A172 (cell line): ENCODE results near the gene MPHOSPH6. TPM values are rescaled to one million over a fixed set of nuclear protein-coding genes. Genes with fewer than 3 reads are reported as not detected.
"Not testable (repeated sequence)": the region's sequence is repeated elsewhere in the genome, so short reads cannot be mapped to it uniquely, and the experiment has no call there.

Source experiments
- DNase-seq: peaks from one replicate; pipeline ENCODE4 v3.0.0-alpha.2; 2015; ENCODE audit warnings: low spot score
- total RNA-seq: library from RNA; depleted of rRNA; stranded (reverse); fragments of >200 nt; shearing (Covaris generic); gene quantifications from 2 replicates; pipeline ENCODE4 v1.2.3, GENCODE V29; 2014; rRNA removed

MPHOSPH6 gene
- total RNA-seq, 1 experiment from 2014 or later = 115 TPM

DNA sequence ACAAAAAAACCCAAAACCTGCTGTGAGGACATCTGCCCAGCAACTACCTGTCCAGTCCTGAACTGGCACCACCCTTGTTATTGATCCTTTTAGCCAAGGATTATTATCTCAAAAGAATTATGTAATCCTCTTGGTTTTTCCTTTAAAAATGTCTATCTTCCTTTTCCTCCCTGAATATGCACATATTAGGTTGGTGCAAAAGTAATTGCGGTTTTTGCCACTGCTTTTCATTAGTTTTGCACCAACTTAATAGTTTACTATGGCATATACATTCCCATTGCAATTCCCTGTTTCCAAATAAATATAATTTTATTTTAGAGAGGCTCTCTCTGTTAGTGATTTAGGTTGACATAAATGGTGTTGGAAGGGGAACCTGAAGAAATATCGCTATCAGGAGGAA is 51.3 kb downstream of the MPHOSPH6 start:
- no peak for DNase-seq

DNA sequence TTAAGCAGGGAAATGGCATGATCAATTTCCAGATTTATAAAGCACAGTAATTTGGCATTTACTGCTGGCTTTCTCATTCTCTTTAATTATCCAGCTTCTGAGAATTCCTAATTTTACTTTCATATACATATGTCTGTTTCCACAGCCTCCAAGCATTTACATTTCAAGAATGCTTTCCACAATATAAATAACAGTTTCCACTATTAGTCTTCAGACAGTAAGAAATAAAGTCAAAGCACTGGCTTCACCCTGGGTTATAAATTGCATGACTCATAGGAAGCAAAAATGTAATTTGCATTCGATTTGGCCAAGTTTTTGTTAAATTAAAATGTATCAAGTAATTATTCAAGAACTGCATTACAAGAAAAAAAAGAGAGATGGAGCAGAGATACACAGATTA is 53.5 kb downstream of the MPHOSPH6 start:
- DNase-seq = no peak

DNA sequence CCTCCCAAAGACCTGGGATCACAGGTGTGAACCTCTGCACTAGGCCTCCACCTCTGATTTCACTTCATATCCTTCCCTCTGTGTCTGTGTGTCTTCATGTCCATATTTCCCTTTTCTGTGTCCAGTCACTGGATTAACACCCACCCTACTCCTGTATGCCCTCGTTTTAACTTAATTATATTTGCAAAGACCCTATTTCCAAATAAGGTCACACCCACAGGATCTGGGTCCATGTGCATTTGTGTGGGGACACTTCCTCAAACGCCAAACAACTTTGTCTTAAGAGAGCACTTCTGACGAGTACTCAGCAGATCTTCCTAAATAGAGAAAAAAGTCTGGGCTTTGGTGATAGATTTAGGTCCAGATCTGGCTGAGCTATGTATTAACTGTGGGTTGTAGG is 56.3 kb downstream of the MPHOSPH6 start:
- no peak for DNase-seq

DNA sequence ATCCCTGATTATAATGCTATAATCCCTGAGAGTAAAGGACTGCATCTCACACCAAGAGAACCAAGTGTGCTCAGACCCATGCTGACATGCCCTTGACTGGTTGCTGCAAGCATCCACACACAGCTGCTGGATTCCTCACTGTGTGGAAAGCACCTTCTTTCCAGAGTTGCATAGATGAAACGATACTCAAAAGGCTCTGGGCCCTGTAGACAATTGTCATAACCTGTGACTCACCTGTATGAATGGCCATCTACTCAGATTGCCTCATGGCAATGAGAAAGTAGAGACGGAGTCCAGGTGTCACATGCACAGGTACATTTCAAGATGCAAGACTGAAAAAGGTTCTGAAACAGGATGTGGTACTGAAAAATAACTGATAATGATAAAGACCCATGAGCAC is 58.1 kb downstream of the MPHOSPH6 start:
- DNase-seq = no peak

DNA sequence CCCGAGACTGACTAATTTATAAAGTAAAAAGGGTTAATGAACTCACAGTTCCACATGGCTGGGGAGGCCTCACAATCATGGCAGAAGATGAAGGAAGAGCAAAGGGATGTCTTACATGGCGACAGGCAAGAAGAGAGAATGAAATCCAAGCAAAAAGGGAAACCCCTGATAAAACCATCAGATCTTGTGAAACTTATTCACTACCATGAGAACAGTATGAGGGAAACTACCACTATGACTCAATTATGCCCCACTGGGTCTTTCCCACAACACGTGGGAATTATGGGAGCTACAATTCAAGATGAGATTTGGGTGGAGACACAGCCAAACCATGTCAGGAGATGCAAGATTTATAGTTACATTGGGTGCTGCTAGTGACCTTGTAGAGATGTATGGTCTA is 60.8 kb downstream of the MPHOSPH6 start:
- DNase-seq = not testable (repeated sequence)

DNA sequence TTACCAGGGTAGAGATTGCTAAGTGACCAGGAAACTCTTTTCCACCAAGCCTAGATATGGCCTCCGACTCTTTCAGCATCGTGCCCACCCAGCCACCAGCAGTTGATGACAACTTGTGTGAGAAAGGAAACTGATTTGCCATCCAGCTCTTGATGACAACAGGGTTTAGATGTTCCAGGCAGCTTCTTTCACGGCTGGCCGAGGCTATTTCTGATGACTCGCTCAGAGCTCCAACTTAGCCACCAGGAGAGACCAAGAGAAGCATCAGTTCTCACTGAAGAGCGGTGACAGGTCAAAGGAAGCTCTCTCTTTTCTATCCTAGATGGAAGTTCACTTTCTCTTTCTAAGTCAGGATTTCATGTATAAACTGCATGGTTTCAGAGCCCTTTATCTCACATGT is 61.2 kb downstream of the MPHOSPH6 start:
- DNase-seq = no peak

DNA sequence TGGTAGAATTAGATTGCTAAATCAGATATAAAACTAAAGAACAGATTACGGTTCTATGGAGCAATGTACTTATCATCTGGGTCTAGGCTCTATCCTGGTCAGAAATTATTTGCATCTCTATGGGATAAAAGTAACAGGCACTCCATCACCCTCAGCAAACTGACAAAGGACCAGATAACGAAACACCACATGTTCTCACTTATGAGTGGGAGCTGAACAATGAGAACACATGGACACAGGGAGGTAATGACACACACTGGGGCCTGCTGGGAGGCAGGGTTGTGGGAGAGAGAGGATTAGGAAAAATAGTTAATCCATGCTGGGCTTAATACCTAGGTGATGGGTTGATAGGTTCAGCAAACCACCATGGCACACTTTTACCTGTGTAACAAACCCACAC is 61.9 kb downstream of the MPHOSPH6 start:
- no peak for DNase-seq

DNA sequence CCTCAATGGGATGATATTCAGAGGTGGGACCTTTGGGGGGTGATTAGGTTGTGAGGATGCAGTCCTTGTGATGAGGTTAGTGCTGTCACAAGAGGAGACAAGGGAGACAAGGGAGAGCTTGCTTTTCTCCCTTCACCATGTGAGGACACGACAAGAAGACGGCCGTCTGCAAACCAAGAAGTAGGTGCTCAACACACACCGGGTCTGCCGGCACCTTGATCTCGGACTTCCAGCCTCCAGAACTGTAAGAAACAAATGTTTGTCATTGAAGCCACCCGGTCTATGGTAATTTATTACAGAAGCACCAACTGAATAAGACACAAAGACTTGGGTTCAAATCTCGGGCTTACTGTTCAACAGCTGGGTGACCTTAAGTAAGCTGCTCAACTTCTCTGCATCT is 64.9 kb downstream of the MPHOSPH6 start:
- DNase-seq = no peak

Other genes with a start within 250 kb of the MPHOSPH6 start
- gene SDR42E1, start 158.8 kb downstream of the MPHOSPH6 start, total RNA-seq = 0.03 and 0.14 TPM in 2 replicates
- 0.91 TPM in 1 of 2 replicates, not detected in the other for gene HSD17B2, start 135.0 kb downstream of the MPHOSPH6 start, total RNA-seq